GM19239 (cell line): ENCODE measurements around the gene DNAH3.
A peak's percentile ranks its signal among the peaks of the same experiment; 100 is the strongest.

Source experiments
- DNase-seq: peaks from one replicate; pipeline ENCODE4 v3.0.0; 2011; ENCODE audit warnings: low spot score; ENCODE audit not compliant: insufficient read length
- FAIRE-seq: peaks from 2 replicates; lab custom pipeline; 2011; peaks lifted over from hg19 to GRCh38; lab: Jason Lieb, UNC

The DNAH3 gene

GRCh38 chr16:20923876-20924275, 226.8 kb downstream of the DNAH3 start:
- no peak for FAIRE-seq
- DNase-seq = no peak

GRCh38 chr16:20920799-20921198, 229.8 kb downstream of the DNAH3 start:
- DNase-seq (no peak), FAIRE-seq (no peak)

DNA sequence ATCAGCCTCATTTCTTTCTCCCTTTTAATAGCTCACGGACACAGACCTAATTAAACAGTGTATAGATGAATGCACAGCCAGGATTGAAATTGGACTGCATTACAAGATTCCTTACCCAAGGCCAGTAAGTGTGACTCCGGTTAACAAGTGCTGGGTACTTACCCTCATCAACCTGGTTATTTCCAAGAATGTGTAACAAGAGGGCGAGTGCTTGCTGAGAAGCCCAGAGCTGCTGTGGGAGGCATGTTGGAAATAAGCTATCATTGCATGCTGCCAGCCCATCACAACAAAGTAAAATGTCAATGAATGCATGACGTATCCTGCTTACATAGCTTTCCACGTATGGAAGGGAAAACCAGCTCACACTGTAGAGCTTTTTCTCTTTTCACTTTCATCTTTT, 230.6 kb downstream of the DNAH3 start:
- FAIRE-seq (no peak), DNase-seq (no peak)

DNA sequence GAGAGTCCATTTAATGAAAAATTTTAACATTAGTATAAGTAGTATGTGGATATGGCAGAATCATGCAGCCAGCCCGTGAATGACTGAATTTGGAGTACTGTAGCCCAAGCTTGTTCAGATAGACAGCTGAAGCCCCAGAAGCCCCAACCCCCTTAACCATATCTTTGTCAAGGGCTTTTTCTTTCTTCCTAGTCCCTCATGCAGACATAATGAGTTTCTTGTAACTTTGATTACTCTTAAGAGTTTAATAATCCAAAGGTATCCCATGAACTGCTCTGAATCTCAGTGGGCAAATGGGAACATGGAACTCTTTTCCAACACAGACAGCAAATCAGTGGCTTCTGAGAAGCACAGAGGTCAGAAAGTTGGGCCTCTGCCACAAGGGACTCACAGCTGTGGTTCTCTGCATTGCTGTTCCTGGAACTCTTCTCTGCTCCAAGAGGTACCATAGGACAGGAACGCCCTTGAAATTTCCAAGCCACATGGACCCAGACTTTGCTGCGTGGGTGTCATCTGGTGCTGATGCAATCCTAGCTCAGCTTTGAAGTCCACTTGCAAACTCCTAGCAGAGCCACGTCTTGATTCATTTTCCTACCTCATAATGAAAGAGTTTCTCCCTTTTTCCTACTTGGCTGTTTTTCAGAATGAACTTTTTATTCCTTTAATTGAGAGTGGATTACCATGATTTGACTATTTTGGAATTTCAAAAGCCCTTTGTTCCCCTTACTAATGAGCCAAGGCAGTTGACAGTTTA, 232.0 kb downstream of the DNAH3 start:
- no peak for FAIRE-seq
- no peak for DNase-seq

DNA sequence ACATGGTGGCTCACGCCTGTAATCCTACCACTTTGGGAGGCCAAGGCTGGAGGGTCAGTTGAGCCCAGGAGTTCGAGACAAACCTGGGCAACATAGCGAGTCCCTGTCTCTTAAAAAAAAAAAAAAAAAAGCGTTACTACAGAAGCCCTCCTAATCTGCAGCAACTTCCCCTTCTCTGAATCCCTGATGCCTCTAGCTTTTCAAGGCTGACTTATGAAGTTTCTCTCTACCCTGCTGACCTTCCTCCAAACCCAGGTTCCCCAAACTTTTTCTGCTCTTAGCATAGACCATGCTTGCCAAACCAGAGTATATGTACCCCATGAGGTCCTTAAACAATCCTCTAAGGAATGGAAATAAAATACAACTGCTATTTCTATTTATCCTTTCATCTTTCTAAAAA, 233.7 kb downstream of the DNAH3 start:
- FAIRE-seq (no peak), DNase-seq (no peak)

- FAIRE-seq (no peak), DNase-seq (no peak)
Observed at GRCh38 chr16:20916289-20916688, 234.4 kb downstream of the DNAH3 start.

DNA sequence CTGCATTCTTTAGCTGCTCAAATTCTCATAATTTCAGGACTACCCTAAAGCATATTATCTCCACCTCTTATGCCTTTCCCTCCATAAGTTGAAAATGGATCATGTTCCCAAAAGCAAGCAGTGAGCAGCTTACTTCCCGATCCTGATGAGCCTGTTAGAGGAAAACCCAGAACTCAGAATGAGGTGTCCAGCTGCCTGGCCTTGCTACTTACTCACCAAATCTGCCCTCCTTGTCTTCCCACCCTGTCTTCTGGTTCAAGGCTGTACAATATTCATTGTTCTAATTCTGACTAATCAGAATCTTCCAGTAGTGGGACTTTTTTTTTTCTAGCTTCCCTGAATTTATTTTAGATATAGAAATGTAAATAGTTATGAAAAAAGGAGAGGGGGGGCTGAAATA, 239.3 kb downstream of the DNAH3 start:
- FAIRE-seq (no peak), DNase-seq (no peak)

DNA sequence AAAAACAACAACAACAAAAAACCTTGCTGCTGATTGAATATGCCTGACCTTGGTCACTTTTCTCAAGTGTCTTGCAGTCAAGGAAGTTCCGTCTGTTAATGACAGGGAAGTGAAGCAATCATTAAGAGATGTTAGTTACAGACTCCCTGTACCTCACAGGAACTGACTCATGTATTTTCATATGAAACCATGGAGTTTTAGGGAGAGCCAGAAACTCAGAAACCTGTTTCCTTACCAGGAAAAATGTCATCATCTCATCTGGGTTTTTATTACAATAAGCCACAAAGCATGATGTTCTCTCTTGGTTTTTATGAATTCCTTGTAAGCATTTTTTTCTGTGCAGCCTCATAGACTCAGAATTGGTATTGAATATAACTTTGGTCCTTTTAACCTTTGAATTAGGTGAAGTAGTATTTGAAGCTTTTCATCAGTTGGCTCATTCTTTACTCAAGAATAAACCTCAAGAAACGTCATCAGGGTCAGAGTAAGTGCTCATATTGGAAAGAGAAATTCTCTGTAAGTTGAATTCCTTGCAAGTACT, 239.8 kb downstream of the DNAH3 start:
- DNase-seq (no peak), FAIRE-seq (no peak)

DNA sequence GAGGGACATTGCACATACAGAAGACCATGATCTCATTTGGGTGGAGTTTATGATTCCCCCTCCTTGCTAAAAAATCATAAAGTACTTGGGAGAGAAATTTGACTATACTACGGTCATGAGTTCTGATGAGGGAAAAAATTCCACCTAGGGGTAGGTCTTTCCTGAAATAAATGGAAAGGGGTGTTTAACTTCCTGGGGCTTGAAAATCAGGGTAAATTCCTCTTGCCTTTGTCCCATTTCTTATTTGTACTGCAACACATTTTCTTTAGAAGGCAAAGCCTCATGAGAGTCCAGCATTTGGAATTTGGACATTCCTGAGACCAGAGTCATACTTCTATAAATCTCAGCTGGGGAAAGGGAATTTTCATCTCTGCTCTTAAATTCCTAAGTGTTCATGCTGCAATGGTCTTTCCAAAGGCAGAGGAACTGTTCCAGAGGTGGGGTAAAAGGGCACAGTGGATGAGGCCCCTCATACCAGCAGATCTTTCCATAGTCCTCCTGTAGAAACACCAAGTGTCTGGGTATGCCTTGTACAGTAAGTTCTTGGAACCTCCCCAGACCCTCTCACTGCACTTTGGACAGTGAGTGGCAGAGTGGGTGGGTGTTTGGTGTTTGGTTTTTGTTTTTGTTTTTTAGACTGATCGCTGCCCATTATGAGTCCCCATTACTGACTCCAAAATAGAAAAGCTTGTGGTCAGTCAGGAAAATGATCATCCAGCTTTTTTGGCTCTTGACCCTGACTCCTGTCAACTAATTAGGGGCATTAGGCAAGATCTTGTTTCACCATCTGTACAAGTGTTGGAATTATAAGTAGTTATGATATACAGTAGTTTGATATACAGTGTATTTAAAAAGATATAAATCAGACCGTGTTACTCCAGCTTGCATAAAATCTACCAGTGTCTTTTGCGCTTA, 244.0 kb downstream of the DNAH3 start:
- FAIRE-seq (no peak), DNase-seq (no peak)

DNA sequence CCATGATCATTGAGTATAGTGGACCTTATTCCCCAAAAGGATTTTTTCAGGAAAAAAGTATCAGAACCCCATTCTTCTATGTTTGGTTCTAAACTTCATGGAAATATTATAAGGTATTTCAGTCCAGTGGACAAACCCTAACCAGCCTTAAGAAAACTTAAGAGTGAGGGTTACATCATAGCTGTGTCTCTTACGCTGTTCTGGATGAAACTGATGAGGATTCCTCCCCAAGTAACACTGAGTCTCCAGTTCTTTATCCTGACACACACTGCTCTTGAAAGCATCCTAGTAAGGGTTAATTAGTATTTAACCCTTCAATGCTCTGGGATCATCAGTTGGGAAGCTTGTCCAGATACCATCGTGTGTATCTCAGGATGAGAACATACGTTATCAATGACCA, 245.1 kb downstream of the DNAH3 start:
- FAIRE-seq = no peak
- no peak for DNase-seq

- FAIRE-seq = peak; percentile 66
- DNase-seq = peak; percentile 29
Observed at GRCh38 chr16:20904507-20905081, 246.1 kb downstream of the DNAH3 start.

GRCh38 chr16:20903899-20904506, 246.6 kb downstream of the DNAH3 start:
- no peak for DNase-seq
- no peak for FAIRE-seq

GRCh38 chr16:20903116-20903898, 247.3 kb downstream of the DNAH3 start:
- FAIRE-seq (no peak), DNase-seq (no peak)

- FAIRE-seq = no peak
- DNase-seq = no peak
Observed at GRCh38 chr16:20902426-20902825, 248.2 kb downstream of the DNAH3 start.

- DNase-seq (peak; percentile 24), FAIRE-seq (peak; percentile 80)
Observed at GRCh38 chr16:20901436-20902112, 249.1 kb downstream of the DNAH3 start.

- DNase-seq (no peak), FAIRE-seq (no peak)
Observed at GRCh38 chr16:20901068-20901435, 249.6 kb downstream of the DNAH3 start.

- peak; percentile 87 for FAIRE-seq
- peak; percentile 67 for DNase-seq
Observed at GRCh38 chr16:20900299-20901067, 250.2 kb downstream of the DNAH3 start, which contains the start of the genes DCUN1D3 and LYRM1. Gene DCUN1D3 (minus strand): TSS chr16:20900358. CDS start chr16:20862538, 37,820 bp downstream. Gene LYRM1 (plus strand): TSS chr16:20900771. CDS start chr16:20915556, 14,785 bp downstream.
